HuH-7.5 (cell line): ENCODE measurements around the gene CPSF4L.

Experiments
- DNase-seq: peaks from one replicate; pipeline ENCODE4 v3.0.0; 2011; ENCODE audit warnings: low spot score

The CPSF4L gene

DNA sequence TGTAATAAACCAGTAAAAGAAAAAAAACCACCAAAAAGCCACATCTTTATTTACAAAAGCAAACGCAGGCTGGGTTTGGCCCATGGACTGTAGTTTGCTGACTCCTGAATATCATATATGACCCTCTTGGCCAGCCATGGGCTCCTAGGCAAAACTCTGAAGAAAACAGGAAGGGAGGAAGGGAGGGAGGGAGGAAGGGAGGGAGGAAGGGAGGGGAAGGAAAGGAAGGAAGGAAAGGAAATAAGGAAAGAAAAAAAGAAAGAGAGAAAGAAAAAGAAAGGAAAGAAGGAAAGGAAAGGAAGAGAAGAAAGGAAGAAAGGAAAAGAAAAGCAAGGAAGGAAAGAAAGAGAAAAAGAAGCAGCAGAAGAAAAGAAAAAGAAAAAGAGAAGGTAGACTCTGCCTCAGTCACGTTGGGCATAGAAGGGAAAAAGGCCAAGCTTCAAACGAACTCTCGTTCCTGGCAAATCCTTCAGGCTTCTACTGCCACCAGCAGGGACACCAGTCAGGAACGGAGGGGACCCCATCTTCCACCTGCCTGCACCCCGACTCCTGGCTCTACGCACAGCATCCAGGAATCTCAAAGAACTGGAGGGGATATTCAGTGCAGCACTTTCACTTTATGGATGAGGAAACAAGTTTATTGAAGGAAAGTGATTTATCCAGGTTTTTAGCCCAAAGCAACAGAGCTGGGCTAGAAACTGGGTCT lies 28.0 kb upstream of the CPSF4L start:
- no peak for DNase-seq

DNA sequence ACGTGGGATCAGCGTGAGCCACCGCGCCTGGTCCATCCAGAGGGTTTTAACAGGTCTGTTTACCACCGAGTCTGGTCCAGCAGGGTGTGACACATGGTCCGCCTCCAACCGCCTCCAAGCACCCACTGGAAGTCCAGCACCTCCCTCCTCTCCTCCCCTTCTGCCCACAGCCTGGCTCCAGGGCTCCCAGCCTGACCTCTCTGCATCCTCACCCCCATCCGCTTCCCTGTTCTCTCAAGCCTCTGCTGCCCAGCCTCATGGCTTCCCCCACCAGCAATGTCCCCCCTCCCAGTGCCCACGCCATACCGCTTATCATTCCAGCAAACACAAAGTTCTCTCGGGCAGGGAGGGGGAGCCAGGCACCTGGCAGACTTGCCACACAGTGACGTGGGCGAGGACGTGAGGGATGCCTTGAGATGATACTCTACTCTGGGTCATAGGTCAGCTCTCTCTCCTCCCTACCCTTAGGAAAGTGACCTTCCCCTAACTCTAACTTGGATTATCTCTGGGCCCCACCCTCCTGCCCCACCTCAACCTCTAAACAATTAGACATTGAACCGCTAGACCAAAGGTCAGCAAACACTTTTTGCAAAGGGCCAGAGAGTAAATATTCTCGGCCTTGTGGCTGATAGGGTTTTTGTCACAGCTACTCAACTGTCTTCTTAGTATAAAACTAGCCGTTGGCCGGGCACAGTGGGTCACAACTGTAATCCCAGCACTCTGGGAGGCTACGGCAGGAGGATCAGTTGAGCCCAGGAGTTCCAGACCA lies 27.0 kb upstream of the CPSF4L start:
- peak; percentile 57 for DNase-seq

GRCh38 chr17:73286863-73287296 lies 25.2 kb upstream of the CPSF4L start:
- no peak for DNase-seq

DNA sequence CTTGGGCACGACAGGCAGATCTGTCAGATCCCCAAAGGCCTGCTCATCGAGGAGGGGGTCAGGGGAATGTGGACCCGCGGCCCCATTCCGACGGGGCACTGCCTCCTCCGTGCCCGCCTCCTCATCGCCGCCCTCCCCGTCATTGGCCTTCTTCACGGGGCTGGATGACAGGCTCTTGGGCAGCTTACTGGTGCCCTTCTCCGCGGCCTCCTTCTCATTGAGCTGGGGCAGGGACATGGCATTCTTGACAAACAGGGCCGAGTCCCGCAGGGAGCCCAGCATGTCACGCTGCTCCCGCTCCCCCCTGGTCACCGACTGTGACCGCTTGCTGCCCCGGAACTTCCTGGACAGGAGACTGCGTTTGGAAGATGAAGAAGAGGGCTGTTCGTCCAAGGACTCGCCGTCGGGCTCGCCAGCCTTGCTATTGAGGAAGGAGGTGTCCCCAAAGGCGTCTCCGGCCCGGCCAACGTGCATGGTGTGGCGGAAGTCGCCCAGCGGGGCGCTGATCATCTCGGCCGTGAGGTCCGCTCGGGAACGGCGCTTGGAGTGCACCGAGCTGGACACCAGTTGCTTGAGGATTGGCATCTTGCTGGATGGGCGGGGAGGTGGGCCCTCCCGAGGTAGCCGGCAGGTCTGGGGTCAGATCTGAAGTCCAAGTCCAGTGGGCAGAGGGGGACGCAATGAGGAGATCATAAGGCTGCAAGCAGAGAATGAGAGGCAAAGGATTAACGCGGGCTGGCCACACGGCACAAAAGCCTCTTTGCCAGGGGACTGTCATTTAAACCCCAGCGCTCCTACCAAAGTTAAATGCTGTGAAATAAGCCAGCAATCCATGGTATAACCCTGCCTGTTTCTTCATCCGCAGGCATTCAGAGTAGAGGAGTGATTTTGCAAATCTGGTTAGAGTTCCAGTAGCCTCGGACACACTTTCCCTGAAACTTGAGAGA lies 24.5 kb upstream of the CPSF4L start:
- no peak for DNase-seq

DNA sequence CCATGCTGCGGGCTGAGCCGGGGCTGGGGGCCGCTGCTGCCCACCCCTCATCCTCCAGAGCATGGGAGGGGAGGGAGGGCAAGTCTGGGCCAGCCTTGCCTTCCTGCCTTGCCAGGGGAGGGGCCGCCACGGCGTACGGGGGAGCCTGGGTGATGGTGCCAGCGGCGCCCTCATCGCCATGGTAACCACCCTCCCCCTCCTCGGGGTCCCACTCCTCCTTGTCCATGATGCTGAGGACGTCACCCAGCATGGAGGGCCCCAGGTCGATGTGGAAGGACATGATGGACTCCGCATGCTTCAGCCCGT lies 23.9 kb upstream of the CPSF4L start:
- DNase-seq, result no peak

- DNase-seq, result no peak
Measured at GRCh38 chr17:73284906-73285602, 23.4 kb upstream of the CPSF4L start.

DNA sequence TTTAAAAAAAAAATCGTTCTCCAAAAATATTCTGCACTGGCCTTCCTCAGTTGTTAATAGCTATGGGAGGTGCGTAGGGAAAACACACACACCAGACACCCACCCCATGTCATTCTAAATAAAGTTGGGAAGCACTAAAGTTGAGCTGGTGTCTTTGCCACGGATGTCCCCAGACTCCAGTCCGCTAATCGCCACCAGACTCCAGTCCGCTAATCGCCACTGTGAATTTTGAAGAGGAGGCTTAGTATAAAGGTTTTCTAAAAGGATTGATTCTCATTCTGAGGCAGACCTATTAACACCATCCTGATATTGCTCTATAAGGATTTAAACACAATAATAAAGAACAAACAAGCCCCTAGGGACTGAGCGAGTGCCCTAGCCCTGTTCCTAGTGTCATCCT lies 22.7 kb upstream of the CPSF4L start:
- DNase-seq, result no peak

- DNase-seq, result no peak
Measured at GRCh38 chr17:73283841-73284282, 22.2 kb upstream of the CPSF4L start.

DNA sequence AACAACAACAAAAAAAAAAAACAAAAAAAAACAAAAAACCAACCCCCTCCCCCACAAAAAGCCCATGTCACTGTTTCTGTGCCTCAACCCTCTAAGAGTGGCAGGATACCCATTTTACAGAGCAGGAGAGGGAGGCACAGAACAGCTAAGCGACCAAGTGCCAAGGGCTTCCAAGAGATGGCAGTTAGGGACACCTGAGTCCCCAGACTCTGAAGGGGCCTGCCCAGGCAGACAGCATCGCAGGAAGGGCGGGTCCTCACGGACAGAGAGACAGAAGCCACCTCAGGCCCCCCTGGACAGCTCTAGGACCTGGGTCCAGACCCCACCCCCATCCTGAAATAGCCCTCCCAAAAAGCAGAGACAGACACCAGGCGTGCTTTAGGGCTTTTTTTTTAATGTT lies 21.6 kb upstream of the CPSF4L start:
- no peak for DNase-seq

DNA sequence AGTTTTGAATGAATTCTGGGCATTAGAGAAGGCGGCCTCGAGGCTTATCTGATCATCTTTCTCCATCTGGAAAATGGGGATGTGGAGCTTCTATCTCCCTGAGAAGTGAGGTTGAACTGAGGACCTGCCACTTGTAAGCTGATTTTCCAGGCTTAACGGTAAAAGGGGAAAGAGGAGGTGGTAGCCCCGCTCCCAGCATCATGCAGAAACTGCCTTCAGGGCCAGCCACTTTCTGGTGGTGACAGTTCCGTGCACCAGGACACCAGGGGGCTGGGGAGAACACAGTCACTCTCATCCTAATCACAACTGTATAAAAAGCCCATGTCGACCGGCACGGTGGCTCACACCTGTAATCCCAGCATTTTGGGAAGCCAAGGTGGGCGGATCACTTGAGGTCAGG lies 20.9 kb upstream of the CPSF4L start:
- no peak for DNase-seq

- DNase-seq, result no peak
Measured at GRCh38 chr17:73281928-73282327, 20.2 kb upstream of the CPSF4L start.

- DNase-seq, result no peak
Measured at GRCh38 chr17:73280191-73280590, 18.5 kb upstream of the CPSF4L start.

GRCh38 chr17:73279704-73280103 lies 18.0 kb upstream of the CPSF4L start:
- no peak for DNase-seq

- peak; percentile 7 for DNase-seq
Measured at GRCh38 chr17:73278465-73279453, 17.1 kb upstream of the CPSF4L start.

- no peak for DNase-seq
Measured at GRCh38 chr17:73278049-73278464, 16.4 kb upstream of the CPSF4L start.

DNA sequence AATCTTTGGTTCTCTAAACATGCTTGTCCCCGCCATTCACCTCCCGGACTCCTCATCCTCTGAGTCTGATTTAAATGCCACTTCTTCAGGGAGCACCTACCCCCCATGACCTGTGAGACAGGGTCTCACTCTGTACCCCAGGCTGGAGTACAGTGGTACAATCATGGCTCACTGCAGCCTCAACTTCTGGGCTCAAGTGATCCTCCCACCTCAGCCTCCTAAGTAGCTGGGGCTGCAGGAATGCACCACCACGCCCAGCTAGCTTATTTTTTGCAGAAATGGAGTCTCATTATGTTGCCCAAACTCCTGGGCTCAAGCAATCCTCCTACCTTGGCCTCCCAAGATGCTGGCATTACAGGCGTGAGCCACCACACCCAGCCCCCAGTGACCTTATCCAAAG lies 12.8 kb upstream of the CPSF4L start:
- no peak for DNase-seq

GRCh38 chr17:73272906-73273218 lies 11.2 kb upstream of the CPSF4L start:
- DNase-seq, result no peak

GRCh38 chr17:73271072-73271471 lies 9.4 kb upstream of the CPSF4L start:
- no peak for DNase-seq

GRCh38 chr17:73269791-73270190 lies 8.1 kb upstream of the CPSF4L start:
- DNase-seq, result no peak

DNA sequence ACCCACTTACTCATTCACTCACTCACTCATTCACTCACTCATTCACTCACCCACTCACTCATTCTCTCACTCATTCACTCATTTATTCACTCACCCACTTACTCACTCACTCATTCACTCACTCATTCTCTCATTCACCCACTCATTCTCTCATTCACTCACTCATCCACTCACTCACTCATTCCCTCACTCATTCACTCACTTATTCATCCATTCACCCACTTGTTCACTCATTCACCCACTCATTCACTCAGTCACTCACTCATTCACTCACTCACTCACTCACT lies 7.6 kb upstream of the CPSF4L start:
- no peak for DNase-seq
